Parathyroid adenoma (tissue), 2 donors: ENCODE results near the gene APH1A.

Experiments
- H2AFZ ChIP-seq: fragments of 300-600 bp; sonication (generic); one replicate; pipeline ENCODE4 v1.7.0; 2017; ENCODE audit warnings: antibody characterized with exemption, mild to moderate bottlenecking
- H3K27ac ChIP-seq: fragments of 300-600 bp; sonication (generic); one replicate; pipeline ENCODE4 v1.7.0; 2017
- H3K27me3 ChIP-seq: fragments of 300-600 bp; sonication (generic); one replicate; pipeline ENCODE4 v1.7.0; 2017; ENCODE audit warnings: low read length; ENCODE audit not compliant: control insufficient read depth, insufficient read depth
- H3K36me3 ChIP-seq: fragments of 300-600 bp; sonication (generic); one replicate; pipeline ENCODE4 v1.7.0; 2017; ENCODE audit warnings: low read length; ENCODE audit not compliant: control insufficient read depth, insufficient read depth
- H3K4me1 ChIP-seq: fragments of 300-600 bp; sonication (generic); one replicate; pipeline ENCODE4 v1.7.0; 2017; ENCODE audit warnings: control low read depth
- H3K4me2 ChIP-seq: fragments of 300-600 bp; sonication (generic); one replicate; pipeline ENCODE4 v1.7.0; 2017; ENCODE audit warnings: low read length
- H3K4me3 ChIP-seq: fragments of 300-600 bp; sonication (generic); one replicate; pipeline ENCODE4 v1.7.0; 2017; ENCODE audit warnings: low read depth, low read length
- H3K79me2 ChIP-seq: fragments of 300-600 bp; sonication (generic); one replicate; pipeline ENCODE4 v1.7.0; 2017; ENCODE audit warnings: control low read depth
- H3K9ac ChIP-seq: fragments of 300-600 bp; sonication (generic); one replicate; pipeline ENCODE4 v1.7.0; 2017; ENCODE audit warnings: mild to moderate bottlenecking
- H3K9me3 ChIP-seq: fragments of 300-600 bp; sonication (generic); one replicate; pipeline ENCODE4 v1.7.0; 2017; ENCODE audit warnings: low read length; ENCODE audit not compliant: control insufficient read depth
- CTCF ChIP-seq: fragments of 300-600 bp; sonication (generic); IDR thresholded peaks from one replicate; pipeline ENCODE4 v1.7.0; 2017; ENCODE audit warnings: antibody characterized with exemption, mild to moderate bottlenecking
- donor health status: primary hyperparathyroidism.

The APH1A gene

DNA sequence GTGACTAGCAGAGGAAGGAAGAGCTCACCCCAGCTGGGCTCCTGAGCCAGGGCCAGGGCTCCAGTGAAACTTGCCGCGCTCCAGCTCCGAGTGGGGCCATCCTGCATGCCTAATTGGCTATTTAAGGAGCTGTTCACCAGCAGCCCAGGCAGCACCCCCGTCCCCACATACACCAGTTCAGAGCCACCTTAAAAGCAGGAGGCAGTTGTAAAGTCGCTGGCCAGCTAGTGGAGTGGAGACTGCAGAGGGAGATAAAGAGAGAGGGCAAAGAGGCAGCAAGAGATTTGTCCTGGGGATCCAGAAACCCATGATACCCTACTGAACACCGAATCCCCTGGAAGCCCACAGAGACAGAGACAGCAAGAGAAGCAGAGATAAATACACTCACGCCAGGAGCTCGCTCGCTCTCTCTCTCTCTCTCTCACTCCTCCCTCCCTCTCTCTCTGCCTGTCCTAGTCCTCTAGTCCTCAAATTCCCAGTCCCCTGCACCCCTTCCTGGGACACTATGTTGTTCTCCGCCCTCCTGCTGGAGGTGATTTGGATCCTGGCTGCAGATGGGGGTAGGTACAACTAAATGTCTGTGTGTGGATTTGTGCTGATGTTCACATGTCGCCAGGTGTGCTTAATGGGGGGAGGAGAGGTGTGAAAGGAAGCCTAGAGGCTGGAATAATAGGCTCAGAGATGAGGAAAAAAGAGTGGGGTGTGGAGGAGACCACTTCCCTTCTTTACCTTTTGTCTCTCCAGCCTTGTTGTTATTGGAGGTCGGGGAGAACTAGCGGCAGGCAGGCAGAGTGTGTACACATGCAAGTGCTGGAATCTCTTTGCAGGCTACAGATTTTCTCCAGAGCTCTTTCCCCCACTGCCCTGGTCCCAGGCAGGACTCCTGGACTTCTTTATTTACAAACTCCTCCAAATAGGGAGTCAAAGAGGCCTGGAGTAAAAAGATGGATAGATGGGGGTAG lies 10.9 kb downstream of the APH1A start, which contains the start of gene CA14:
Gene CA14 (plus strand): TSS at position 151 of the 962 bp plus-strand sequence. CDS start 355 bp downstream, at position 506.
- no peak within 1 kb of the TSS for H3K4me3 ChIP-seq

GRCh38 chr1:150256554-150257341 lies 12.1 kb downstream of the APH1A start:
- Histone ChIP-seq H3K4me3 (peak overlapping the region; percentile 52), H3K9me3 (no peaks in the 10 kb centered on the region), H3K27ac (peak overlapping the region; percentile 66)

More for the DNA sequence above, 10.9 kb downstream of the APH1A start, which contains the start of gene CA14:
- Histone ChIP-seq H2AFZ (peak within 1 kb of the TSS; percentile 76), H3K4me2 (peak within 1 kb of the TSS; percentile 72), H3K27me3 (no peaks in the 10 kb centered on the region), H3K9ac (no peak within 1 kb of the TSS), H3K79me2 (no peaks in the 10 kb centered on the region), H3K9me3 (no peaks in the 10 kb centered on the region), H3K27ac (peak within 1 kb of the TSS; percentile 75), H3K36me3 (no peaks in the 10 kb centered on the region), H3K4me1 (peaks cover 6% of the 10 kb centered on the region)
- TF ChIP-seq CTCF, result no peak

GRCh38 chr1:150256198-150256553 lies 12.6 kb downstream of the APH1A start:
- H3K9ac ChIP-seq, result no peak overlapping the region
- H3K4me1 ChIP-seq, result peaks cover 6% of the 10 kb centered on the region
- H3K27me3 ChIP-seq, result no peaks in the 10 kb centered on the region
- peak overlapping the region; percentile 76 for H2AFZ ChIP-seq
- no peaks in the 10 kb centered on the region for H3K79me2 ChIP-seq
- H3K36me3 ChIP-seq, result no peaks in the 10 kb centered on the region
- peak overlapping the region; percentile 66 for H3K27ac ChIP-seq
- peak overlapping the region; percentile 72 for H3K4me2 ChIP-seq
- peak overlapping the region; percentile 52 for H3K4me3 ChIP-seq
- H3K9me3 ChIP-seq, result no peaks in the 10 kb centered on the region
- no peak for TF ChIP-seq CTCF

More at GRCh38 chr1:150256554-150257341, 12.1 kb downstream of the APH1A start:
- Histone ChIP-seq H2AFZ (peak overlapping the region; percentile 76), H3K9ac (no peak overlapping the region), H3K36me3 (no peaks in the 10 kb centered on the region), H3K79me2 (no peaks in the 10 kb centered on the region), H3K4me2 (peak overlapping the region; percentile 72), H3K27me3 (no peaks in the 10 kb centered on the region), H3K4me1 (peaks cover 6% of the 10 kb centered on the region)
- TF ChIP-seq CTCF, result no peak

- H3K9ac ChIP-seq, result no peak overlapping the region
- no peak overlapping the region for H2AFZ ChIP-seq
- no peaks in the 10 kb centered on the region for H3K36me3 ChIP-seq
- H3K27ac ChIP-seq, result no peak overlapping the region
- H3K79me2 ChIP-seq, result no peaks in the 10 kb centered on the region
- H3K9me3 ChIP-seq, result no peaks in the 10 kb centered on the region
- no peak overlapping the region for H3K4me3 ChIP-seq
- TF ChIP-seq CTCF, result no peak
- no peaks in the 10 kb centered on the region for H3K27me3 ChIP-seq
- no peaks in the 10 kb centered on the region for H3K4me1 ChIP-seq
- H3K4me2 ChIP-seq, result no peak overlapping the region
These were observed 18.9 kb downstream of the APH1A start for GRCh38 chr1:150249936-150250335.
